ENCODE data around the gene RNF180.
"Not testable (repeated sequence)": the region's sequence is repeated elsewhere in the genome, so short reads cannot be mapped to it uniquely, and the experiment has no call there.

RNF180 gene

GRCh38 chr5:64180661-64181343, 15.2 kb downstream of the RNF180 start:
- no peak for DNase-seq (ENCODE audit: low spot score)

- no peak for DNase-seq (ENCODE audit: low spot score)
These were observed 15.8 kb downstream of the RNF180 start for GRCh38 chr5:64181440-64181839.

GRCh38 chr5:64183956-64184355, 18.3 kb downstream of the RNF180 start:
- DNase-seq (ENCODE audit: low spot score): no peak

DNA sequence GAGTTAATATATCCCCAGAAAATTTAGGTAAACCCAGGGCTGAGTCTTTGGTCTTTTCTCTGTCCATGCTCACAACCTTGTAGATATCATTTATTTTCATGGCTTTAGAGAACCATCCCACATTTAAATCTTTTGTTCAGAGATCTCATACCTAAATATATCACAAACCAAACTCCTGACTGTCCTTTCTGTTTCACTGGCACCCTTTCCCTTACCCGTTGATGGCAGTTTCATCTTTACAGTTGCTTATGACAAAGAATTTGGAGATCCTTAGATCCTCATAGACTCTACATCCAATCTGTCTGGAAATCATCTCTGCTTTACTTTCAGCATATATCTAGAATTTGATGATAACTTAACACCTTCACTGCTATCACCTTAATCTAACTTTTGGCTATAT, 19.2 kb downstream of the RNF180 start:
- no peak for DNase-seq (ENCODE audit: low spot score)

- no peak for DNase-seq (ENCODE audit: low spot score)
These were observed 23.1 kb downstream of the RNF180 start for GRCh38 chr5:64188776-64189175.

DNA sequence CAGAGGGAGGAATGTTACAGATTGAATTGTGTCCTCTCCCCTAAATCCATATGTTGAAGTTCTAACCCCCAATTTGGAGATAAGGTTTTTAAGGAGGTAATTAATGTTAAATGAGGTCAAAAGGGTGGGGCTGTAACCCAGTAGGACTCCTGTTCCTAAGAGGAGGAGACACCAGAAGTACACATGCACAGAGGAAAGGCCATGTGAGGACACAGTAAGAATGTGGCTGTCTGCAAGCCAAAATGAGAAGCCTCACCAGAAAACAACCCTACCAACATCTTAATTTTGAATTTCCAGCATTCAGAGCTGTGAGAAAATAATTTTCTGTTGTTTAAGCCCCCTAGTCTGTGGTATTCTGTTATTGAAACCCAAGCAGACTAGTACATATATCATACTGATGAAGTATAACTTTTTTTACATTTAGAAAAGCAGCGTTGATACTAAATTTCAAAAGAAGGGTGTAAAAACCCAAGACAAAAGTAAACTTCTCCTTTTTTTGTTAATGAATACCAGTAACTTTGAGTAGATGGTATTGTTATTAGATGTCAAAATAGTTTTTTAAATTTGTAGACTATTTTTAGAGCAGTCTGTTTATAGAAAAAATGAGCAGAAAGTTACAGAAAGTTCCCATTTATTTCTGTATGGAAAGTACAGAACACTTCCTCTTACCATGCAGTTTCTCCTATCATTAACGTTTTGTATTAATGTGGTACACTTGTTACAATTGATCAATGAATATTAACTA, 25.1 kb downstream of the RNF180 start:
- DNase-seq (ENCODE audit: low spot score): no peak

DNA sequence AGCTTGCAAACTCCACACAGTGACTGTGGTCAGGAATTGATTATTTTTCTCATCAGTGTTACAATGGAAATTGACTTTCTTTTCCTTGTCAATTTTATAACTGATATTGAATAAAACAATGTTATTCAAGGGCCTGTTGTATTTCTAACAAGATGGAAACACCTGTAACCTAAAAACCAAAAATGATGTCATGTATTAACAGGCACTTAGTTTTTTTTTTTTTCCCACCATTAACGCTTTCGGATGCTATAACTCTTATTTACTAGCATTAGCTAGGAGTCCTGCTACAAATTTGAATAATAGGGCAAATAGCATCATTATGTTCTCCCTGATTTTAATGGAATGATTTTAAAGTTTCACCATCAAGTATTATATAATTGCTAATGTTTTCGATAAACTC, 30.3 kb downstream of the RNF180 start:
- DNase-seq (ENCODE audit: low spot score): no peak

- DNase-seq (ENCODE audit: low spot score): no peak
These were observed 33.8 kb downstream of the RNF180 start for GRCh38 chr5:64199425-64199824.

- DNase-seq (ENCODE audit: low spot score): no peak
These were observed 36.4 kb downstream of the RNF180 start for GRCh38 chr5:64201996-64202395.

DNA sequence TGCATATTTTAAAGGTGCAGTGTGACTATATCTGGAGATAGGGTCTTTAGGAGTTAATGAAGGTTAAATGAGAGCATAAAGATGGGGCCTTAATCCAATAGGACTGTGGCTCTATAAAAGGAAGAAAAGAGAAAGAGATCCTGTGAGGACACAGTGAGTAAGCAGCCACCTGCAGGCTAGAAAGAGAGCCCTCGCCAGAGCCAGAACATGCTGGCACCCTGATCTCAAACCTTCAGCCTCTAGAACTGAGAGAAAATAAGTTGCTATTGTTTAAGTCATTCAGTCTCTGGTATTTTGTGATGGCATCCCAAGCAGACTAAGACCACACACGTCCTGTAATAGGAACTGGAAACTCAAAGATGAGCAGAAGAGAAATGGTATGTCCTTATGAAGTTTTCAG, 41.0 kb downstream of the RNF180 start:
- no peak for DNase-seq (ENCODE audit: low spot score)

GRCh38 chr5:64207978-64208377, 42.3 kb downstream of the RNF180 start:
- DNase-seq (ENCODE audit: low spot score): no peak

GRCh38 chr5:64209353-64209752, 43.7 kb downstream of the RNF180 start:
- no peak for DNase-seq (ENCODE audit: low spot score)

GRCh38 chr5:64210866-64211265, 45.2 kb downstream of the RNF180 start:
- DNase-seq (ENCODE audit: low spot score): no peak

DNA sequence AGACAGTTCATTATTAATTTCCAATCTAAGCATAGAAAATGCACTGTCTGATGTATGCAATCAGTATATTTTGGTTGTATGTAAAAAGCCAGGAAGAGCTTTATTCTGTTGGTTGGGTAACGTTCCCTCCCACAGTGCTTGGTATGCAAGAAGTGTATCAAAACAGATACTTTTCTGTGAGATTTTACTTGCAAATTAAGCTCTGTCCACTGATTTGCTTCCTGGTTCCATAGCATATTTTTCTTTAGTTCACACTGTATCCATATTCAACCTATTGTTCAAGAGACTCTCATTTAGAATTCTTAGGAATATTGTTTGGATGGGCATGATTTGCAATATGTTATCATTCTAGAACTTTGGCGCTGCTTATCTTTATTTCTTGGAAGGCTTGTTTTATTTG, 47.4 kb downstream of the RNF180 start:
- no peak for DNase-seq (ENCODE audit: low spot score)

GRCh38 chr5:64213531-64213930, 47.9 kb downstream of the RNF180 start:
- no peak for DNase-seq (ENCODE audit: low spot score)

DNA sequence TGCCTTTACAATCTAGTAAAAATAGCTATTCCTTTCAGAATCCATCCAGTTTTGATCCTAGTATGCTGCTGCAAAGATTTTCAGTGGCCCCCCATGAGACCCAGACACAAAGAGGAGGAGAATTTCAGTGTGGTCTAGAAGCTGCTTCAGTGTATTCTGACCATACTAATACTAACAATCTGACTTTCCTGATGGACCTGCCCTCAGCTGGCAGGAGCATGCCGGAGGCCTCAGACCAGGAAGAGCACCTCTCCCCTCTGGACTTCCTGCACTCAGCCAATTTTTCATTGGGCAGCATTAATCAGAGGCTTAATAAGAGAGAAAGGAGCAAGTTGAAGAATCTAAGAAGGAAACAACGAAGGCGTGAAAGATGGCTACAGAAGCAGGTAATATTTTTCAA, 48.5 kb downstream of the RNF180 start:
- no peak for DNase-seq (ENCODE audit: low spot score)

DNA sequence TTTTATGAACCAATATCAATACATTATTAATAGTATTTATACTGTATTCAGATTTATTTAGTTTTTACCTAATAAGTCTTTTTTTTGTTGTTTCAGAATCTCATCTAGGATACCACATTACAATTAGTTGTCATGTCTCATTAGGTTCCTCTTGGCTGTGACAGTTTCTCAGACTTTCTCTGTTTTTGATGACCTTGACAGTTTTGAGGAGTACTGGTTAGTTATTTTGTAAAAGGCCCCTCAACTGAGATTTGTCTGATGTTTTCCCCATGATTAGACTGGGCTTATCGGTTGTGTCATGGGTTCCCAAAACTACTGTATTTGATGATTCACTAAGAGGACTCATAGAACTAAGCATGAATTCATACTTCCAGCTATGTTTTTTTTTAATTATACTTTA, 56.3 kb downstream of the RNF180 start:
- no peak for DNase-seq (ENCODE audit: low spot score)

DNA sequence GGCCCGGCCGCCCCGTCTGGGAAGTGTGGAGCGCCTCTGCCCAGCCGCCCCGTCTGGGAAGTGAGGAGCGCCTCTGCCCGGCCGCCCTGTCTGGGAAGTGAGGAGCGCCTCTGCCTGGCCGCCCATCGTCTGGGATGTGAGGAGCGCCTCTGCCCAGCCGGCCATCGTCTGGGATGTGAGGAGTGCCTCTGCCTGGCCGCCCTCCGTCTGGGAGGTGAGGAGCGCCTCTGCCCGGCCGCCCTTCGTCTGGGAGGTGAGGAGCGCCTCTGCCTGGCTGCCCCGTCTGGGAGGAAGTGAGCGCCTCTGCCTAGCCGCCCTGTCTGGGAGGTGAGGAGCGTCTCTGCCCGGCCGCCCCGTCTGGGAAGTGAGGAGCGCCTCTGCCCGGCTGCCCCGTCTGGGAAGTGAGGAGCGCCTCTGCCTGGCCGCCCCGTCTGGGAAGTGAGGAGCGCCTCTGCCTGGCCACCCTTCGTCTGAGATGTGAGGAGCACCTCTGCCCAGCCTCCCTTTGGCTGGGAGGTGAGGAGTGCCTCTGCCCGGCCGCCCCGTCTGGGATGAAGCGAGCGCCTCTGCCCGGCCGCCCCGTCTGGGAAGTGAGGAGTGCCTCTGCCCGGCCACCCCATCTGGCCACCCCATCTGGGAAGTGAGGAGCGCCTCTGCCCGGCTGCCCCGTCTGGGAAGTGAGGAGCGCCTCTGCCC, 59.8 kb downstream of the RNF180 start:
- not testable (repeated sequence) for DNase-seq (ENCODE audit: low spot score)

GRCh38 chr5:64227131-64227537, 61.5 kb downstream of the RNF180 start:
- DNase-seq (ENCODE audit: low spot score): not testable (repeated sequence)

GRCh38 chr5:64229163-64229774, 63.6 kb downstream of the RNF180 start:
- peak; percentile 36 for DNase-seq (ENCODE audit: low spot score)

GRCh38 chr5:64260756-64261155, 95.1 kb downstream of the RNF180 start:
- no peak for DNase-seq (ENCODE audit: low spot score)

DNA sequence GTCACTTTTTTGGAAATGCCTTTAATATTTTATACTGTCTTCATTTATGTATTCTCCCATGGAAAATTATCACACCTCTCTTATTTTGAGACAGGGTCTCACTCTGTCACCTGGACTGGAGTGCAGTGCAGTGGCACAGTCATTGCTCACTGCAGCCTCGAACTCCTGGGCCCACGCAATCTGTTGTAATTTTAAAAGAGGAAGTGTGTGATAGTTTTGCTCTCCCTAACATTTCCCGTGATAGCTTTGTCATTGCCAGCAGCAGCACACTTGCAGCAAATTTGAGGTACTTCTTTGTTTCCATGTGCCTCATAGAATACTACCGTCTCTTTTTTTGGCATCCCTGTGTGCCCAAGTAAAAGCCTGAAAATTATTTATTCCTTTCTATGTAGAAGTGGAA, 103.5 kb downstream of the RNF180 start:
- DNase-seq (ENCODE audit: low spot score): no peak

DNA sequence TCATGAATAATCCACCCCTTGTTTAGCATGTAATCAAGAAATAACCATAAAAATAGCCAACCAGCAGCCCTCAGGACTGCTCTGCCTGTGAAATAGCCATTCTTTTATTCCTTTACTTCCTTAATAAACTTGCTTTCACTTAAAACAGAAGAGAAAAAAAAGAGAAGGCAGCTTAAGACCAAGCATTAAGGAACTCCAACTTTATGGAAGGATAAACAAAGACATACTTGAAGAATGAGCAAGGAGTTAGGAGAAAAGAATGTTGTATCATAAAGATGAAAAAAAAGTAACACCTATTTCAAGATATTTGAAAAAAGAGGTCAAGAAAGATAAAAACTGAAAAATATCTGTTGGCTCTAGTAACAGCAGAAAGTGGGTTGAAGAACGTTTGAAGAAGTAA, 107.6 kb downstream of the RNF180 start:
- no peak for DNase-seq (ENCODE audit: low spot score)
